ENCODE data around the gene ZNF296. TPM values are rescaled to one million over a fixed set of nuclear protein-coding genes. Genes with fewer than 3 reads are reported as not detected.

ZNF296 gene
- total and polyA plus RNA-seq, 2 of the 13 experiments (the other 11 are each of a cell fraction or from before 2014, with no cell fraction given) = 0.26 to 0.62 TPM

GRCh38 chr19:45038931-45039893 lies 37.1 kb downstream of the ZNF296 start, which contains the start of gene CLASRP (continued):
- TF ChIP-seq GRHL1 (CRISPR knock-in tag; conservative IDR thresholded peaks at IDR 0.05) (no peak), RBM39 (IDR thresholded peaks at IDR 0.05; ENCODE audit: low read depth, low read length, poor library complexity, severe bottlenecking) (peak; percentile 84), FOXO1 (CRISPR knock-in tag; IDR thresholded peaks at IDR 0.05) (no peak), XRCC5 (optimal IDR thresholded peaks at IDR 0.05; ENCODE audit: low read length) (no peak), ZNF770 (CRISPR knock-in tag; IDR thresholded peaks at IDR 0.05) (0 out of 2 replicates have a peak, but pooled peaks have one; percentile 19), ATF7 (IDR thresholded peaks at IDR 0.05) (no peak), ATF7 (CRISPR knock-in tag; IDR thresholded peaks at IDR 0.05) (no peak), ZNF317 (CRISPR knock-in tag; IDR thresholded peaks at IDR 0.05) (peak; percentile 82), ZNF530 (CRISPR knock-in tag; IDR thresholded peaks at IDR 0.05; ENCODE audit: low read depth) (no peak), ZNF746 (CRISPR knock-in tag; IDR thresholded peaks at IDR 0.05) (no peak), MEIS1 (CRISPR knock-in tag; IDR thresholded peaks at IDR 0.05; ENCODE audit: borderline replicate concordance) (no peak), ETV6 (CRISPR knock-in tag; conservative IDR thresholded peaks at IDR 0.05) (peak; percentile 85), SOX5 (CRISPR knock-in tag; IDR thresholded peaks at IDR 0.05; ENCODE audit: borderline replicate concordance) (no peak), SATB2 (CRISPR knock-in tag; IDR thresholded peaks at IDR 0.05) (no peak), ZNF468 (CRISPR knock-in tag; IDR thresholded peaks at IDR 0.05) (0 out of 2 replicates have a peak, but pooled peaks have one; percentile 22), KLF6 (CRISPR knock-in tag; IDR thresholded peaks at IDR 0.05) (peak; percentile 43; the same call in 1 of the 2 replicates), GLI4 (CRISPR knock-in tag; IDR thresholded peaks at IDR 0.05; ENCODE audit: borderline replicate concordance) (no peak; the same call in 1 of the 2 replicates), ZNF143 (CRISPR knock-in tag; IDR thresholded peaks at IDR 0.05) (0 out of 2 replicates have a peak, but pooled peaks have one; percentile 24), HOXA5 (CRISPR knock-in tag; IDR thresholded peaks at IDR 0.05) (peak; percentile 88), HDAC6 (IDR thresholded peaks at IDR 0.05; ENCODE audit: low read depth, low read length) (no peak), ZNF616 (CRISPR knock-in tag; IDR thresholded peaks at IDR 0.05; ENCODE audit: low read depth) (no peak), ZNF33A (CRISPR knock-in tag; IDR thresholded peaks at IDR 0.05; ENCODE audit: borderline replicate concordance) (no peak), ZNF639 (CRISPR knock-in tag; conservative IDR thresholded peaks at IDR 0.05) (peak; percentile 69; the same call in 1 of the 2 replicates), CHD2 (IDR thresholded peaks at IDR 0.05; ENCODE audit: low read depth, low read length) (0 out of 2 replicates have a peak, but pooled peaks have one; percentile 18)
